Calu3 (cell line): ENCODE data around the gene NCDN. TPM values are rescaled to one million over a fixed set of nuclear protein-coding genes. Genes with fewer than 3 reads are reported as not detected.

ENCODE experiments used
- BruUV-seq: library from RNA; stranded (reverse); fragments of 400-500 nt; replicated peaks from 2 replicates; lab custom pipeline; 2021; lab: Mats Ljungman, UMichigan
- CTCF ChIA-PET: fragments of 300-600 bp; sonication (Branson Sonifier 250); formaldehyde crosslinking; loops from one replicate; lab custom pipeline; 2022; ENCODE audit warnings: antibody characterized with exemption; lab: Charles Lee
- DNase-seq: peaks from one replicate; pipeline ENCODE4 v3.0.0; 2022
- H3K27ac Mint-ChIP-seq: one replicate; pipeline ENCODE4 v1.8.0; 2022; ENCODE audit warnings: mixed read lengths; ENCODE audit not compliant: unreplicated experiment
- H3K27me3 Mint-ChIP-seq: one replicate; pipeline ENCODE4 v1.8.0; 2022; ENCODE audit warnings: mixed read lengths; ENCODE audit not compliant: unreplicated experiment
- H3K36me3 Mint-ChIP-seq: one replicate; pipeline ENCODE4 v1.8.0; 2022; ENCODE audit warnings: mild to moderate bottlenecking, moderate library complexity, mixed read lengths; ENCODE audit not compliant: insufficient read depth, unreplicated experiment
- H3K4me1 Mint-ChIP-seq: one replicate; pipeline ENCODE4 v1.8.0; 2022; ENCODE audit warnings: mild to moderate bottlenecking, low read depth, mixed read lengths; ENCODE audit not compliant: unreplicated experiment
- H3K4me3 Mint-ChIP-seq: one replicate; pipeline ENCODE4 v1.8.0; 2022; ENCODE audit warnings: mild to moderate bottlenecking, low read depth, moderate library complexity, mixed read lengths; ENCODE audit not compliant: unreplicated experiment
- H3K9me3 Mint-ChIP-seq: one replicate; pipeline ENCODE4 v1.8.0; 2022; ENCODE audit warnings: low read depth, mixed read lengths; ENCODE audit not compliant: unreplicated experiment
- intact Hi-C: fragments of 100-400 bp; cut with micrococcal nuclease; formaldehyde crosslinking; loops from one replicate; pipeline ENCODE4 v1.10.0; 2022; ENCODE audit not compliant: unreplicated experiment
- total RNA-seq: library from RNA; stranded (reverse); gene quantifications from 2 replicates; pipeline ENCODE4 v1.2.3, GENCODE V29; 2022
- TF ChIP-seq, protein P1 (sequence below): fragments of 200-600 bp; IDR thresholded peaks from one replicate; pipeline ENCODE4 v1.8.0; 2022; ENCODE audit warnings: antibody characterized with exemption; ENCODE audit not compliant: unreplicated experiment

The NCDN gene
- total RNA-seq, 1 experiment from 2014 or later, result 36.0 TPM

DNA sequence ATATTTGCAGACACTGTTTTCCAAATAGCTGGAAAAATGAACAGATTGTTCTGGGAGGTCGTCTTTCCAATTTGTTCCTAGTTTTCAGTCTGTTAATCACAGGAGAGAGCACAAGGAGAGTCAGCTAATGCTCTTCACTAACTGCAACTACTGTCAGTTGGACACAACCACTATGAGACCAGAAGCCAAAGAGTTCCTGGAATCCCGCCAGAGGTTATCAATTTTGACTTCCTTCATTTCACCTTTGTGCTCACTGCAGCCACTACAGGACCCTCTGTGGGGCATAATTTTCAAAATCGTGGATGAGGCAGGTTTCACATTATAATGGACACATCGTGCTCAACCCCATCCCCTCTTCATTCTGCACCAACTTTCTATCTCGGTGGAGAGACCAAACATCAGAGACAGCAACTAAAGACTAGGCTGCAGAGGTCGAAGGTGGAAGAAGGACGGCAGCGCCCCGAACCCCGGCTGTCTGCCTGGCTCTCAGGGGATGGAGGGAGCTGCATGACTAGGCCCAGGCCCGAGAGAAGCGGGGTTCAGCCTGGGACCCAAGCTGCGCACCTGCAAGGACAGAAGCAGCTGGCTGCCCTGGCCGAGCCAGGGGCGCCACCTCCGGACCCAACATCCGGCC is 998 bp upstream of the NCDN start:
- peaks cover 23% of the 10 kb centered on the region for H3K4me1 Mint-ChIP-seq

GRCh38 chr1:35557118-35557610 is 435 bp upstream of the NCDN start, which contains the start of gene KIAA0319L:
Gene KIAA0319L, minus strand, starts transcription at chr1:35557403. Its CDS starts 2,912 bp downstream, at chr1:35554491.
- Mint-ChIP-seq H3K4me1 (peaks cover 23% of the 10 kb centered on the region), H3K27me3 (no peaks in the 10 kb centered on the region), H3K36me3 (peaks cover 49% of the 10 kb centered on the region), H3K27ac (peak within 1 kb of the TSS; percentile 93), H3K9me3 (no peaks in the 10 kb centered on the region), H3K4me3 (peak within 1 kb of the TSS; percentile 96)
- peak; percentile 88 for DNase-seq
- intact Hi-C loops, result loop anchor here (2.0 kb wide), 1 partner anchor 106 kb away; no protein-coding TSS in a partner anchor
- CTCF ChIA-PET, result interaction anchor here (0.6 to 2.6 kb wide), 7 partner anchors 10 to 213 kb away, joined by 3 to 20 read pairs (median 3); partner anchors contain the start of genes CLSPN and TFAP2E
- no TSS peak for BruUV-seq
- TF ChIP-seq, protein P1, sequence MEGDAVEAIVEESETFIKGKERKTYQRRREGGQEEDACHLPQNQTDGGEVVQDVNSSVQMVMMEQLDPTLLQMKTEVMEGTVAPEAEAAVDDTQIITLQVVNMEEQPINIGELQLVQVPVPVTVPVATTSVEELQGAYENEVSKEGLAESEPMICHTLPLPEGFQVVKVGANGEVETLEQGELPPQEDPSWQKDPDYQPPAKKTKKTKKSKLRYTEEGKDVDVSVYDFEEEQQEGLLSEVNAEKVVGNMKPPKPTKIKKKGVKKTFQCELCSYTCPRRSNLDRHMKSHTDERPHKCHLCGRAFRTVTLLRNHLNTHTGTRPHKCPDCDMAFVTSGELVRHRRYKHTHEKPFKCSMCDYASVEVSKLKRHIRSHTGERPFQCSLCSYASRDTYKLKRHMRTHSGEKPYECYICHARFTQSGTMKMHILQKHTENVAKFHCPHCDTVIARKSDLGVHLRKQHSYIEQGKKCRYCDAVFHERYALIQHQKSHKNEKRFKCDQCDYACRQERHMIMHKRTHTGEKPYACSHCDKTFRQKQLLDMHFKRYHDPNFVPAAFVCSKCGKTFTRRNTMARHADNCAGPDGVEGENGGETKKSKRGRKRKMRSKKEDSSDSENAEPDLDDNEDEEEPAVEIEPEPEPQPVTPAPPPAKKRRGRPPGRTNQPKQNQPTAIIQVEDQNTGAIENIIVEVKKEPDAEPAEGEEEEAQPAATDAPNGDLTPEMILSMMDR, result no peak

More for the DNA sequence above, 998 bp upstream of the NCDN start:
- CTCF ChIA-PET, result interaction anchor here (0.6 to 2.6 kb wide), 6 partner anchors 8 to 106 kb away, joined by 3 to 20 read pairs (median 3); partner anchors contain the start of gene TFAP2E
- Mint-ChIP-seq H3K36me3 (peaks cover 52% of the 10 kb centered on the region), H3K9me3 (no peaks in the 10 kb centered on the region), H3K27me3 (no peaks in the 10 kb centered on the region), H3K4me3 (peak overlapping the region; percentile 96), H3K27ac (peak overlapping the region; percentile 93)
- no peak for DNase-seq
- TF ChIP-seq, protein P1, result no peak
- intact Hi-C loops, result loop anchor here (2.0 kb wide), 1 partner anchor 106 kb away; no protein-coding TSS in a partner anchor
- BruUV-seq, result TSS peak; percentile 24

GRCh38 chr1:35558374-35559316 is 1.0 kb downstream of the NCDN start:
- TF ChIP-seq, protein P1, result no peak
- no TSS peak for BruUV-seq
- Mint-ChIP-seq H3K4me3 (peak overlapping the region; percentile 96), H3K27ac (peak overlapping the region; percentile 93), H3K4me1 (peaks cover 23% of the 10 kb centered on the region), H3K36me3 (peaks cover 44% of the 10 kb centered on the region), H3K9me3 (no peaks in the 10 kb centered on the region), H3K27me3 (no peaks in the 10 kb centered on the region)
- intact Hi-C loops, result no loop called here
- no peak for DNase-seq
- CTCF ChIA-PET, result interaction anchor here (0.6 kb wide), 1 partner anchor 958 kb away, joined by 3 read pairs; no protein-coding TSS in a partner anchor

- Mint-ChIP-seq H3K9me3 (no peaks in the 10 kb centered on the region), H3K27me3 (no peaks in the 10 kb centered on the region), H3K36me3 (peaks cover 45% of the 10 kb centered on the region), H3K4me3 (no peak overlapping the region), H3K27ac (no peak overlapping the region), H3K4me1 (peaks cover 23% of the 10 kb centered on the region)
- no peak for DNase-seq
- CTCF ChIA-PET, result interaction anchor here (0.6 kb wide), 1 partner anchor 957 kb away, joined by 3 read pairs; no protein-coding TSS in a partner anchor
- TF ChIP-seq, protein P1, result no peak
- intact Hi-C loops, result no loop called here
- no TSS peak for BruUV-seq
Measured at GRCh38 chr1:35559317-35559944, 1.8 kb downstream of the NCDN start.
